ENCODE data around the gene ABCG8. TPM values are rescaled to one million over a fixed set of nuclear protein-coding genes. Genes with fewer than 3 reads are reported as not detected.

ABCG8 gene
- total RNA-seq, 1 experiment from 2014 or later: not detected

GRCh38 chr2:43826305-43827250 is 12.2 kb upstream of the ABCG8 start:
- no peak for DNase-seq (ENCODE audit: low read depth)

- no peak for DNase-seq (ENCODE audit: low read depth)
Observed at GRCh38 chr2:43831543-43832294, 7.1 kb upstream of the ABCG8 start.

- DNase-seq (ENCODE audit: low read depth): no peak
Observed at GRCh38 chr2:43832457-43832856, 6.3 kb upstream of the ABCG8 start.

- DNase-seq (ENCODE audit: low read depth): no peak
Observed at GRCh38 chr2:43837033-43837432, 1.7 kb upstream of the ABCG8 start.

GRCh38 chr2:43837831-43838559 is 776 bp upstream of the ABCG8 start:
- DNase-seq (ENCODE audit: low read depth): no peak

GRCh38 chr2:43839776-43840564 is 1.2 kb downstream of the ABCG8 start:
- no peak for DNase-seq (ENCODE audit: low read depth)

- peak; percentile 35 for DNase-seq (ENCODE audit: low read depth)
Observed at GRCh38 chr2:43840965-43841364, 2.2 kb downstream of the ABCG8 start.

GRCh38 chr2:43841949-43842865 is 3.4 kb downstream of the ABCG8 start:
- DNase-seq (ENCODE audit: low read depth): no peak

- no peak for DNase-seq (ENCODE audit: low read depth)
Observed at GRCh38 chr2:43842866-43843226, 4.1 kb downstream of the ABCG8 start.

- DNase-seq (ENCODE audit: low read depth): no peak
Observed at GRCh38 chr2:43845181-43845580, 6.4 kb downstream of the ABCG8 start.

- DNase-seq (ENCODE audit: low read depth): no peak
Observed at GRCh38 chr2:43846140-43846793, 7.5 kb downstream of the ABCG8 start.

- no peak for DNase-seq (ENCODE audit: low read depth)
Observed at GRCh38 chr2:43848214-43848613, 9.4 kb downstream of the ABCG8 start.

GRCh38 chr2:43851011-43851980 is 12.5 kb downstream of the ABCG8 start:
- DNase-seq (ENCODE audit: low read depth): no peak

GRCh38 chr2:43852196-43852730 is 13.5 kb downstream of the ABCG8 start:
- no peak for DNase-seq (ENCODE audit: low read depth)

- no peak for DNase-seq (ENCODE audit: low read depth)
Observed at GRCh38 chr2:43853141-43854081, 14.6 kb downstream of the ABCG8 start.

- DNase-seq (ENCODE audit: low read depth): no peak
Observed at GRCh38 chr2:43854671-43855070, 15.9 kb downstream of the ABCG8 start.

- DNase-seq (ENCODE audit: low read depth): no peak
Observed at GRCh38 chr2:43855292-43855691, 16.5 kb downstream of the ABCG8 start.
